OCI-LY3 (cell line): ENCODE data around the gene SYNPO2L.
"Not testable (repeated sequence)": the region's sequence is repeated elsewhere in the genome, so short reads cannot be mapped to it uniquely, and the experiment has no call there.

Experiments used
- H2AFZ ChIP-seq: fragments of 200-600, 300-600 bp; shearing (Covaris generic); 2 replicates; pipeline ENCODE4 v1.6.0; 2014; ENCODE audit warnings: antibody characterized with exemption, low read depth, low read length
- H3K27ac ChIP-seq: fragments of 200-600, 300-600 bp; sonication (generic); 2 replicates; pipeline ENCODE4 v1.5.1; 2014; ENCODE audit warnings: mild to moderate bottlenecking, low read length, moderate library complexity, mixed read lengths
- H3K27me3 ChIP-seq: fragments of 200-600, 300-600 bp; sonication (generic); 2 replicates; pipeline ENCODE4 v1.6.1; 2014; ENCODE audit warnings: low read depth, low read length, mixed read lengths
- H3K36me3 ChIP-seq: fragments of 200-600, 300-600 bp; sonication (generic); replicated peaks from 2 replicates; pipeline ENCODE3; 2014; ENCODE audit warnings: low read depth, low read length, mixed read lengths
- H3K4me1 ChIP-seq: fragments of 300-600, 200-600 bp; sonication (generic); 2 replicates; pipeline ENCODE4 v1.6.1; 2014; ENCODE audit warnings: low read length, mixed read lengths
- H3K4me2 ChIP-seq: fragments of 200-600, 300-600 bp; sonication (generic); 2 replicates; pipeline ENCODE4 v1.6.1; 2014; ENCODE audit warnings: low read length, mixed read lengths
- H3K4me3 ChIP-seq: fragments of 300-600, 200-600 bp; sonication (generic); 2 replicates; pipeline ENCODE4 v1.5.1; 2014; ENCODE audit warnings: antibody characterized with exemption, mild to moderate bottlenecking, low read length, moderate library complexity
- H3K79me2 ChIP-seq: fragments of 300-600, 200-600 bp; shearing (Covaris generic); 2 replicates; pipeline ENCODE4 v1.6.1; 2014; ENCODE audit warnings: mild to moderate bottlenecking, low read length, mixed read lengths
- H3K9ac ChIP-seq: fragments of 300-600, 200-600 bp; shearing (Covaris generic); 2 replicates; pipeline ENCODE4 v1.6.0; 2014; ENCODE audit warnings: mild to moderate bottlenecking, low read length, moderate library complexity
- H3K9me3 ChIP-seq: fragments of 200-600, 300-600 bp; shearing (Covaris generic); 2 replicates; pipeline ENCODE4 v1.6.1; 2014; ENCODE audit warnings: low read length, mixed read lengths; ENCODE audit not compliant: insufficient read depth
- H4K20me1 ChIP-seq: fragments of 200-600, 300-600 bp; sonication (generic); 2 replicates; pipeline ENCODE4 v1.6.1; 2016; ENCODE audit warnings: low read length, mixed read lengths; ENCODE audit not compliant: insufficient read depth

The SYNPO2L gene

DNA sequence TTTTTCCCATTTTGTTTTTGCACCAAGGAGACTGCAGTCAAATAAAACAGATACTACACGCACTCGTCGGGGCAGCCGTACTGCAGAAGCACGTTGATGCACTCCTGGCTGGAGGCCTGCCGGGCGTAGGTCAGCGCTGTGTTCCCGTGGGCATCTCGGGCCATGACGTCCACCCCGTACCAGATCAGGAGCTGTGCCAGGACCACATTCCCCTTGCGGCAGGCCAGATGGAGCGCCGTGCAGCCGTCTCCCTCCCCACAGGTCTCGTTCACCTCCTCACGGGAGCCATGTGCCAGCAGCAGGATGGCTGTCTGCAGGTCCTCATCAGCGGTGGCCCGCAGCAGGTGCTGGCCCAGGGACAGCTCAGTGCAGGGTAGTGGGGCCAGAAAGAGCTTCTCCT is 18.7 kb upstream of the SYNPO2L start:
- not testable (repeated sequence) for H3K4me3 ChIP-seq, H3K4me2 ChIP-seq, H3K27me3 ChIP-seq, H2AFZ ChIP-seq, H3K9ac ChIP-seq, H3K4me1 ChIP-seq, H4K20me1 ChIP-seq, H3K36me3 ChIP-seq, H3K79me2 ChIP-seq, H3K27ac ChIP-seq, H3K9me3 ChIP-seq

DNA sequence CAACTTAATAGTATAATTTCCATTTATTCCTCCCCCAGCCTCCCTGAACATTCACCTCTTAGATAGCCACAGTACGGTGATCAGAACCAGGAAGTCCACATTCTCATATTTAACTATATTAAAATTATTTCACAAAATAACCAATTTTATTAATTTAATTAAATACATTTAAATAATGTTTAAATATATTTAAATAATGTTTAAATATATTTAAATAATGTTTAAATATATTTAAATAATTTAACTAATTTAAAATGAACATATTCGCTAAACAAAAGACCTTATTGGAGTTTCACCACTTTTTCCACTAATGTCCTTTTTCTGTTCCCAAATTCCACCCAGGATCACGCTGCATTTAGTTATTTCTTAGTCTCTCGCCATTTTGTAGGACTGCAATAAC is 12.5 kb upstream of the SYNPO2L start:
- not testable (repeated sequence) for H4K20me1 ChIP-seq, H3K9ac ChIP-seq, H3K4me1 ChIP-seq

DNA sequence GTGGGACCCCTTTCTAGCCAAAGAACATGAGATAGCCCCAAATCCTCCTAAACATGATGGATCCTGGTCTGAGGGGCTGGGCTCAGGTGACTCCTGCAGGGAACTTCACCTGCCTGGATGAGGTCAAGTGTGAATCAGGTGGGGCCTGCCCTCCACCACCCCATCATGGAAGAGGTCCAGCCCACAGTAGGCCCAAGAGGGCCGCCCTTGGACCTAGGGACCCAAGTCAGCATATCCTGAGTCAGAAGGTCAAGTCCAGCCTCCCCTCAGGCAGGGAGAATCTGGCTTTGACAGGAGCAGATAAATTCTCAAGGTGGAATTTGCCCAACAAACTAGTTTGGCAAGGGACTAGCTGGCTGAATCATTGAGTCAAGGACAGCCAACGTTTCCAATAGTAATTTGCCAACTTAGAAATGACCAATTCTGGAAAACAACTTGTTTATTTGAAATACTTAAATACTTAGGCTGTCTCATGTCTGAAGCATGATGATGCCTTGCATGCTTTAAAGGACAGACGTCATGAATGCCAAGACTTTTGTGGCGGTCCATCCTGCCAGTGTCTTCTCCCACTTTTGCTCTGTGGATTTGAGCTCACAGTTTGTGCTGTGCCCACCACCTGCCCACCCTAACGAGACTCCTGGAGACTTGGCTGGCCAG is 10.5 kb upstream of the SYNPO2L start:
- not testable (repeated sequence) for H3K27ac ChIP-seq, H3K9me3 ChIP-seq, H3K4me1 ChIP-seq, H3K36me3 ChIP-seq, H3K4me2 ChIP-seq, H3K4me3 ChIP-seq, H3K9ac ChIP-seq, H2AFZ ChIP-seq, H4K20me1 ChIP-seq, H3K27me3 ChIP-seq, H3K79me2 ChIP-seq

More for the DNA sequence above, 12.5 kb upstream of the SYNPO2L start:
- not testable (repeated sequence) for H3K9me3 ChIP-seq, H3K36me3 ChIP-seq, H3K79me2 ChIP-seq, H3K4me3 ChIP-seq, H3K4me2 ChIP-seq, H3K27me3 ChIP-seq, H3K27ac ChIP-seq, H2AFZ ChIP-seq

DNA sequence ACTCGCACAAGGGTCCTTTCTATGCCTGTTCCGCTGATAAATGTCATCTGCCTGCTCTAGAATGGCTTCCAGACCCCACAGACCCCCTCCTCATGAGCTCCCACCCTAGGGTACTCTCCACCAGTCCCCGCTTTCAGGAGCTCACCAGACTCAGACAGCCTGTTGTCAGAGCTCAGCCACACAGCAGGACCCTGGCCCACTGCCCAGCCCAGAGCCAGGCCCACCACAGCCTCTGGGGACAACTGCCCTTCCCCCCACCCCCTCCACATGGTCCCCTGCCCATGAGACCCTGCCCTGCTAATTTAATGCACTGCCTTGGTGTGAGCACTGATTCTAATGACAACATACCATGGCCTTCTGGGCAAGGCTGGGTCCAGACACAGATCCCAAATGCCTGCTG is 9.8 kb upstream of the SYNPO2L start:
- not testable (repeated sequence) for H3K36me3 ChIP-seq, H3K79me2 ChIP-seq, H3K27ac ChIP-seq, H4K20me1 ChIP-seq, H3K9me3 ChIP-seq, H3K4me3 ChIP-seq, H3K27me3 ChIP-seq, H3K9ac ChIP-seq, H3K4me1 ChIP-seq, H3K4me2 ChIP-seq, H2AFZ ChIP-seq

DNA sequence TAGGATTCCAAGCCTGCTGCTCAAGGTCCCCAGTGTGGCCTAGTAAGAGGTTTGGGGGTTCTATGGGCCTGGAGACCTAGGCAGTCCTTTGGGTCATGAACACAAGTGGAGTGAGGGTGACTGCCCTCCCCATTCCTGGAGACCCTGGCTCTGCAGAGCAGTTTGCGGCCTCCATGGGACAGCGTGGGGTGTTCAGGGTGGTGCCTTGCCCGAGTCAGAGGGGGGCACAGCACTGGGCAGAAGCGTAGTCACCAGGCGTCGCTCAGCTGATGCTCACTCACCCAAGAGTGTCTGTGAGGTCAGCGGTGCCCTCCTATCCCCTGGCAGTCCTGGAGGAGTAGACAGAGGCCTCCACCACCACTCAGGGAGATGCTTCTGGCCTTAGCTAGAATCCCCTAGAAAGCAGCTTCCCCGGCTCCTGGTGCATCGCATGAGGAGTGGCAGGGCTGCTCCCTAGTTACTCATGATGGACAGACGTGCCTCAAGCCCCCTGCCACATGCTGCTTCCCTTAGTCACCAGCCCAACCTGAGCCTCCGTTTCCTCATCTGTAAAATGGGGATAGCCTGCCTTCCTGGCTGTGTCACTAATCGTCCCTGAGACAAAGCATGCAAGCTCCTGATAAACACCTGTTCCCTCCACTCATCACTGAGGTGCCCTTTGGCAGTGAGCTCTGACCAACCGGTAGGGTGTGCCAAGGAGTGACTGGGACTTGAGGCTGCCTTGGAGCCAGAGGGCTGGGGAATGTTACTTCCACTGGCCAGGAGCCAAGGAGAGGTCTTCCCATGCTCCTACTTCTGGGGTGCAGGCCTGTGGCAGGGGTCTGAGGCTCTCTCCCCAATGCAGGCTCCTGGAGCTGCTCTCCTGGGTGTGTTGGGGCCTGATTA is 8.6 kb upstream of the SYNPO2L start:
- H3K4me3 ChIP-seq, H3K36me3 ChIP-seq, H4K20me1 ChIP-seq, H3K27me3 ChIP-seq, H2AFZ ChIP-seq, H3K4me2 ChIP-seq, H3K9ac ChIP-seq, H3K79me2 ChIP-seq, H3K9me3 ChIP-seq, H3K27ac ChIP-seq, H3K4me1 ChIP-seq: not testable (repeated sequence)

DNA sequence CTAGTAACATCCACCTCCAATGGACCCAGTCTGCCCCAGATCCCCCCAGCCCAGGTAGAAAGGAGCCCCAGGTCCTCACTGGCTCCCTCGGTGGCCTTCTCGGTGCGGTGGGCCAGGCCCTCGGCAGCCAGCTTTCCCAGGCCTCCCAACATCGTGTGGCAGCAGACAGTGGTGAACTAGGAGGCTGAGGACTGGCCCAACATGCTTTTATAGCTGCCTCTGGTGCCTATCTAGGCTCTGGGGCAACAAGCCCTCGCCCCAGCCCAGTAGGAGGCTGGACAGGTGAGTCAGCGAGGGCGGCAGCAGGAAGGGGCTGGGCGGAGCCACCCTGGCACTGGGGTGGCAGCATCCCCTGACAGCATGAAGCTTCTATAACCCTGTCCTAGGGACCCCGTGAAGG is 7.8 kb upstream of the SYNPO2L start:
- H3K4me1 ChIP-seq, H3K4me2 ChIP-seq, H3K36me3 ChIP-seq, H3K27ac ChIP-seq, H4K20me1 ChIP-seq, H3K79me2 ChIP-seq, H3K27me3 ChIP-seq, H3K9ac ChIP-seq, H3K4me3 ChIP-seq, H2AFZ ChIP-seq, H3K9me3 ChIP-seq: not testable (repeated sequence)

DNA sequence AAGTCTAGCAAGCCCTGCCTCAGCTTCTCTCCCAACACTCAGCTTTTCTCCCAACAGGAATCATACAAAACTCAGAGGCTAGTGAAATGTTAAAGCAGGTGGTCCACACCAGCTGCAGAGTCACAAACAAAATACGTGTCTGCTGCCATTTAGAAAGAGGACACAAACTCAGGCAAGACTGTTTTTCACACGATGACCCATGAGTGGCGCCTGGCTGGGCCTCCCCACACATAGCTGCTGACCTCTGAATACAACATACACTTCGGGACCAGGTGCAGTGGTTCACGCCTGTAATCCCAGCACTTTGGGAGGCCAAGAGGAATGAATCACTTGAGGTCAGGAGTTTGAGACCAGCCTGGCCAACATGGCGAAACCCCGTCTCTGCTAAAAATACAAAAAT is 6.9 kb upstream of the SYNPO2L start:
- H3K4me1 ChIP-seq, H2AFZ ChIP-seq, H4K20me1 ChIP-seq, H3K27ac ChIP-seq, H3K4me2 ChIP-seq, H3K36me3 ChIP-seq, H3K27me3 ChIP-seq, H3K79me2 ChIP-seq, H3K4me3 ChIP-seq, H3K9ac ChIP-seq, H3K9me3 ChIP-seq: not testable (repeated sequence)
